ENCODE results near the gene HS2ST1.

- TF ChIP-seq POLR2A (IDR thresholded peaks at IDR 0.05) (no peak), CTCF (IDR thresholded peaks at IDR 0.05) (no peak), POLR2AphosphoS5 (IDR thresholded peaks at IDR 0.05) (no peak)
Observed at GRCh38 chr1:87051965-87052364, 137.5 kb downstream of the HS2ST1 start.

Measured in sigmoid colon (tissue), 4 donors.